HG02588 (cell line): ENCODE measurements around the gene CHST11.

Experiments
- ATAC-seq: cut with Tn5 transposase; IDR thresholded peaks from one replicate; pipeline ENCODE4 v1.9.1; 2021; ENCODE audit warnings: mild to moderate bottlenecking, moderate library complexity; ENCODE audit not compliant: unreplicated experiment

Gene CHST11

GRCh38 chr12:104624529-104624928, 167.8 kb downstream of the CHST11 start:
- ATAC-seq, result no peak

- no peak for ATAC-seq
Measured at GRCh38 chr12:104626069-104626837, 169.5 kb downstream of the CHST11 start.

GRCh38 chr12:104627231-104627989, 170.7 kb downstream of the CHST11 start:
- ATAC-seq, result no peak

- ATAC-seq, result no peak
Measured at GRCh38 chr12:104627990-104628830, 171.5 kb downstream of the CHST11 start.

GRCh38 chr12:104628831-104629135, 172.0 kb downstream of the CHST11 start:
- ATAC-seq, result no peak

GRCh38 chr12:104630230-104630670, 173.5 kb downstream of the CHST11 start:
- ATAC-seq, result no peak

- no peak for ATAC-seq
Measured at GRCh38 chr12:104631867-104632266, 175.1 kb downstream of the CHST11 start.

- ATAC-seq, result no peak
Measured at GRCh38 chr12:104632724-104633201, 176.0 kb downstream of the CHST11 start.

GRCh38 chr12:104634044-104634443, 177.3 kb downstream of the CHST11 start:
- no peak for ATAC-seq

GRCh38 chr12:104634852-104635251, 178.1 kb downstream of the CHST11 start:
- no peak for ATAC-seq

GRCh38 chr12:104635607-104636343, 179.0 kb downstream of the CHST11 start:
- no peak for ATAC-seq

GRCh38 chr12:104636496-104636895, 179.7 kb downstream of the CHST11 start:
- ATAC-seq, result no peak

- ATAC-seq, result no peak
Measured at GRCh38 chr12:104637604-104638003, 180.9 kb downstream of the CHST11 start.

GRCh38 chr12:104638218-104638850, 181.6 kb downstream of the CHST11 start:
- ATAC-seq, result no peak

GRCh38 chr12:104638851-104639240, 182.1 kb downstream of the CHST11 start:
- no peak for ATAC-seq

GRCh38 chr12:104640956-104641355, 184.2 kb downstream of the CHST11 start:
- ATAC-seq, result no peak

GRCh38 chr12:104641862-104642261, 185.1 kb downstream of the CHST11 start:
- peak; percentile 91 for ATAC-seq

- no peak for ATAC-seq
Measured at GRCh38 chr12:104643093-104643818, 186.5 kb downstream of the CHST11 start.
